ENCODE results near the gene LDLRAD4.
"Not testable (repeated sequence)": the region's sequence is repeated elsewhere in the genome, so short reads cannot be mapped to it uniquely, and the experiment has no call there.

Gene LDLRAD4

GRCh38 chr18:13453714-13454113 is 235.2 kb downstream of the LDLRAD4 start:
- DNase-seq, result no peak

GRCh38 chr18:13454363-13455150 is 236.0 kb downstream of the LDLRAD4 start:
- DNase-seq, result no peak

- no peak for DNase-seq
Measured at GRCh38 chr18:13455471-13455870, 236.9 kb downstream of the LDLRAD4 start.

- DNase-seq, result no peak
Measured at GRCh38 chr18:13455960-13456481, 237.5 kb downstream of the LDLRAD4 start.

GRCh38 chr18:13456736-13457271 is 238.2 kb downstream of the LDLRAD4 start:
- no peak for DNase-seq

- peak in 1 of 2 donors; percentile 87 for DNase-seq
Measured at GRCh38 chr18:13457327-13457726, 238.8 kb downstream of the LDLRAD4 start.

- no peak for DNase-seq
Measured at GRCh38 chr18:13460946-13461345, 242.4 kb downstream of the LDLRAD4 start.

- no peak for DNase-seq
Measured at GRCh38 chr18:13461469-13461868, 242.9 kb downstream of the LDLRAD4 start.

- no peak for DNase-seq
Measured at GRCh38 chr18:13461936-13462335, 243.4 kb downstream of the LDLRAD4 start.

GRCh38 chr18:13462686-13463085 is 244.1 kb downstream of the LDLRAD4 start:
- no peak for DNase-seq

GRCh38 chr18:13463526-13464210 is 245.1 kb downstream of the LDLRAD4 start:
- DNase-seq, result no peak

- peak; percentile 15 to 86 for DNase-seq
Measured at GRCh38 chr18:13464432-13465123, 246.0 kb downstream of the LDLRAD4 start.

GRCh38 chr18:13465124-13465446 is 246.5 kb downstream of the LDLRAD4 start:
- DNase-seq, result no peak

- DNase-seq, result no peak
Measured at GRCh38 chr18:13465476-13465875, 246.9 kb downstream of the LDLRAD4 start.

- DNase-seq, result no peak
Measured at GRCh38 chr18:13470516-13471197, 252.1 kb downstream of the LDLRAD4 start.

- no peak for DNase-seq
Measured at GRCh38 chr18:13471198-13471845, 252.8 kb downstream of the LDLRAD4 start.

- DNase-seq, result no peak
Measured at GRCh38 chr18:13471971-13472628, 253.5 kb downstream of the LDLRAD4 start.

GRCh38 chr18:13473751-13474150 is 255.2 kb downstream of the LDLRAD4 start:
- no peak for DNase-seq

GRCh38 chr18:13474336-13474735 is 255.8 kb downstream of the LDLRAD4 start:
- DNase-seq, result no peak

- DNase-seq, result no peak
Measured at GRCh38 chr18:13474907-13475545, 256.5 kb downstream of the LDLRAD4 start.

- DNase-seq, result not testable (repeated sequence)
Measured at GRCh38 chr18:13476312-13476711, 257.8 kb downstream of the LDLRAD4 start.

All from bone marrow (tissue), 2 donors.